Neural progenitor cell (in vitro differentiated cells): ENCODE data around the gene OLFML2A.

Source experiments
- EZH2 ChIP-seq: fragments of 200-600 bp; sonication (generic); IDR thresholded peaks from 2 replicates; pipeline ENCODE4 v1.6.1; 2017; ENCODE audit warnings: antibody characterized with exemption, mild to moderate bottlenecking, moderate library complexity
- TF ChIP-seq, protein P1 (sequence below): fragments of 200-600 bp; sonication (generic); IDR thresholded peaks from 2 replicates; pipeline ENCODE4 v1.5.1; 2017; ENCODE audit warnings: antibody characterized with exemption, mild to moderate bottlenecking

DNA sequence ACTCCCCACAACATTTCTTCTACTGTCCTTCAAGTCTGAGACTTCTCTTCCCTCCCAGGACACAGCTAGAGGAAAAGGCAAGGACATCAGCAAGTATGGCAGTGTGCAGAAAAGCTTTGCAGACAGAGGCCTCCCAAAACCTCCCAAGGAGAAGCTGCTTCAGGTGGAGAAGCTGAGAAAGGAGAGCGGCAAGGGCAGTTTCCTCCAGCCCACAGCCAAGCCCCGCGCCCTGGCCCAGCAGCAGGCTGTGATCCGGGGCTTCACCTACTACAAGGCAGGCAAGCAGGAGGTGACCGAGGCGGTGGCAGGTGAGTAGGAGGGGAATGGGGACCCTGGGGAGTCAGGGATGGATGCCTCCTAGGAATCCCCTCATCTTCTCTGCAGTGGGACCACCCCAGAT lies 24.4 kb downstream of the OLFML2A start:
- TF ChIP-seq, protein P1, sequence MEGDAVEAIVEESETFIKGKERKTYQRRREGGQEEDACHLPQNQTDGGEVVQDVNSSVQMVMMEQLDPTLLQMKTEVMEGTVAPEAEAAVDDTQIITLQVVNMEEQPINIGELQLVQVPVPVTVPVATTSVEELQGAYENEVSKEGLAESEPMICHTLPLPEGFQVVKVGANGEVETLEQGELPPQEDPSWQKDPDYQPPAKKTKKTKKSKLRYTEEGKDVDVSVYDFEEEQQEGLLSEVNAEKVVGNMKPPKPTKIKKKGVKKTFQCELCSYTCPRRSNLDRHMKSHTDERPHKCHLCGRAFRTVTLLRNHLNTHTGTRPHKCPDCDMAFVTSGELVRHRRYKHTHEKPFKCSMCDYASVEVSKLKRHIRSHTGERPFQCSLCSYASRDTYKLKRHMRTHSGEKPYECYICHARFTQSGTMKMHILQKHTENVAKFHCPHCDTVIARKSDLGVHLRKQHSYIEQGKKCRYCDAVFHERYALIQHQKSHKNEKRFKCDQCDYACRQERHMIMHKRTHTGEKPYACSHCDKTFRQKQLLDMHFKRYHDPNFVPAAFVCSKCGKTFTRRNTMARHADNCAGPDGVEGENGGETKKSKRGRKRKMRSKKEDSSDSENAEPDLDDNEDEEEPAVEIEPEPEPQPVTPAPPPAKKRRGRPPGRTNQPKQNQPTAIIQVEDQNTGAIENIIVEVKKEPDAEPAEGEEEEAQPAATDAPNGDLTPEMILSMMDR, result no peak
- no peak for TF ChIP-seq EZH2
